HG02973 (cell line): Measurements from ENCODE around the gene CDH4.

Experiments used
- ATAC-seq: cut with Tn5 transposase; IDR thresholded peaks from one replicate; pipeline ENCODE4 v1.9.1; 2021; ENCODE audit warnings: moderate library complexity; ENCODE audit not compliant: unreplicated experiment

Gene CDH4

DNA sequence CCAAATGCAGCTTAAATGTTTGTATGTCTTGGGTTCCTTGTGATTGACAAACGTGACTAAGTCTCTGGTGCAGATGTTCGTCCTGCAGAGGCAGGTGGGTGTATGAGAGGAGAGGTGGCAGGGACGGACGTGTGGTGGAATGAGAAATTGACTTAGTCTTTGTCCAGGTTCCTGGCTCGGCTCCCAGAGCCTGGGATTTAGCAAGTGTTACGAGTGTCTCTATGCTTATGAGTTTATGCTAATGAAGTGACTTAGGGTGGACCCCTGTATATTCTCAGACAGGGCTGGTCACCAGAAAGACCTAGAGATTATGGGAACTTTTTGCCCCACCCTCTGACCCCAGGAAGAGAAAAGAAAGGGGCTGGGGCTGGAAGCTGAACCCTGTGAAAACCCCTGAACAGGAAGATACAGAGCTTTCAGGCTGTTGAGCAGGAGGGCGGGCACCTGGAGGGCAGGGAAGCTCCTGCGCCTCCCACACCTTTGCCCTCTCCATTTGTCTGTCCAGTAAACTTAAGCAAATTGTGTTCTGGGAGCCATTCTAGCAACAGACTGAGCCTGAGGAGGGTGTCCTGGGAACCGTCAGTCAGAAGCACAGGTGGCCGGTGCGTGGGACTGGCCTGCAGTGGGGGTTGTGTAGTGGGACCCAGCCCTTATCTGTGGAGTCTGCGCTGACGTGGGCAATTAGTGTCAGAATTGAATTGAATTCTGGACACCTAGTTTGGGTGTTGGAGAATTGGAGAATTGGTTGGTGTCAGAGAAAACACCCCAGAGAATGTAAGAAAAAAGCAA lies 362.1 kb downstream of the CDH4 start:
- ATAC-seq = no peak

- ATAC-seq = no peak
Measured at GRCh38 chr20:61614706-61615100, 362.6 kb downstream of the CDH4 start.

- ATAC-seq = no peak
Measured at GRCh38 chr20:61615806-61616205, 363.7 kb downstream of the CDH4 start.

DNA sequence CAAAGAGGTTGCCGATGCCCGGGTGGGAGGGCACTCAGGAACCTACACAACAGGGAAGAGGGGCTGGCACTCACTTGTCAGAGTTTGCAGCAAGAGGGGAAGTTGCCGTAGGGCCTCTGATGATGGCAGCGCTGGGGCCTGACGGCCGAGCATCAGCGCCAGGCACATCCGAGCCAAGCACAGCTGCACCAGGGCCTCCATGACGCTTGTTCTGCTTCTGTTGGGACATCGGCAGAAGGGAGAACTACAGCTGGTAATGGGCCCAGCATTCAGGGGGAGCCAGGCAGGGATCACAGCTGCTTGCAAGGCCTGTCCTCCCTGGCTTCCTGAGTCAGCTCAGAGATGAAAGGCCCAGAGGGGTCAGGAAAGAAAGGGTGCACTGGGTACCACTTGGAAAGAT lies 367.7 kb downstream of the CDH4 start:
- no peak for ATAC-seq

GRCh38 chr20:61620174-61620573 lies 368.1 kb downstream of the CDH4 start:
- no peak for ATAC-seq

GRCh38 chr20:61621035-61621730 lies 369.1 kb downstream of the CDH4 start:
- ATAC-seq = no peak

DNA sequence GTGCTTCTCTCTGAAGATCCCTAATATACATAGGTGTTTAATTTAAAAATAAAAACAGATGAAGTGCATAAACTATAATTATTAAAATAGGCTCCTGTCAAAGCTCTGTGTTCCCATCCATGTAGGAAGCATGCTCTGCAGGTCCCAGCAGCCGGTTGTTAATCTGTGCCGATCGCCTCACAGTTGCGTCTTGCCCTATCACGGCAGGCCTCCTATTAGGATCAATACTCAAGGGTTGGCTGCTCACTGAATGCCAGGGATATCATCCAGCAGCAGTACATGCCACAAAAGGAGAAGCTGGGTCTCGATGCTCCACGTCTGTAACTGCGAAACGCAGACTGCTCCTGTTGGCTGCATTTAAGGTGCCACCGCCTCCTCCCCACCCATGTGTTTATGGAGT lies 369.8 kb downstream of the CDH4 start:
- ATAC-seq = no peak

GRCh38 chr20:61623451-61623850 lies 371.4 kb downstream of the CDH4 start:
- ATAC-seq = no peak

DNA sequence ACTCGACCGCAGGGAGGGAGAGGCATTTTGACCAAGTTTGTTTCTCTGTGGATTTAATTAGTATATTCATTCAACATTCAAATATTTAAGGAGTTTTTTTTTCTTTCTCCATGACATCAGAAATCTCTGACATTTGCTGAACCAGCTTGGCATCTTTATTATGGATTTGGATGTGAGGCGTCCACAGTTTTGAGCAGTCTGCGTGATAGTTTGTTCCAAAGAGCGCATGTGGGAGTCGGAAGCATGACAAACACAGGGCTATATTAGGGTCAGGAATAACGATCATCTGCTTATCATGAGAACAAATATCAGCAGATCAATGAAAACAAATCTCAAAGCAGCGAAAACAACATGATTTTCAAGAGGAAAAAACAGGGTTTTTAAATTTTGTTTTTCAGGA lies 373.2 kb downstream of the CDH4 start:
- no peak for ATAC-seq

GRCh38 chr20:61626412-61626811 lies 374.4 kb downstream of the CDH4 start:
- ATAC-seq = no peak

DNA sequence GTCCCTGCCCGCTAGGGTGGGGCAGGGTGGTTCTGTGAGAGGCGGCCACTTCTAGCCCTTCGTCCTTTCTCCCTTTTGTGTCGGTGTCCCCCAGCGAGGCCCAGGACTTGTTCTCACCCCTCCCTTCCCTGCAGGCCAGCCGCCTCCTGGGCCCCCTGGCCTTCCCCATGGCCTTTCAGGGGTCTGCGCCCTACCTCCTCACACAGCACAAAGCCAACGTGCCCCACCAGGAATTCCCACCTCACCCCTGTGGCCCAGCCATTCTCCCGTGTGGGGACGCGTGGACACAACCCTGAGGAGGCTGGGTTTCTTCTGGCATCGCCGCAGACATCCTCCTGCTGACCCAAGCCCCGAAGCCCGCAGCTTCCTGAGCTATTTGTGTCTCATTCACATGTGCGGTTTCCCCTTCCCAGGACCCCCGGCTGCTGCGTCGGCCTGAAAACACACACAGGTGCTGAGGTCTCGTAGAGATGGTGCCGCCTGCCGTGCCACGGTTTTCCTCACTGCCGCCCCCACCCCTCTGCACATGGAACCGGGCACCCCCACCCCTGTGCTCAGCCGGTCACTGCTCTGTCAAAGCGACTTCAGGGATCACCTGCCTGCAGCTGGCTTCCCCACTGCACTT lies 375.8 kb downstream of the CDH4 start:
- no peak for ATAC-seq

GRCh38 chr20:61628480-61628879 lies 376.4 kb downstream of the CDH4 start:
- no peak for ATAC-seq

DNA sequence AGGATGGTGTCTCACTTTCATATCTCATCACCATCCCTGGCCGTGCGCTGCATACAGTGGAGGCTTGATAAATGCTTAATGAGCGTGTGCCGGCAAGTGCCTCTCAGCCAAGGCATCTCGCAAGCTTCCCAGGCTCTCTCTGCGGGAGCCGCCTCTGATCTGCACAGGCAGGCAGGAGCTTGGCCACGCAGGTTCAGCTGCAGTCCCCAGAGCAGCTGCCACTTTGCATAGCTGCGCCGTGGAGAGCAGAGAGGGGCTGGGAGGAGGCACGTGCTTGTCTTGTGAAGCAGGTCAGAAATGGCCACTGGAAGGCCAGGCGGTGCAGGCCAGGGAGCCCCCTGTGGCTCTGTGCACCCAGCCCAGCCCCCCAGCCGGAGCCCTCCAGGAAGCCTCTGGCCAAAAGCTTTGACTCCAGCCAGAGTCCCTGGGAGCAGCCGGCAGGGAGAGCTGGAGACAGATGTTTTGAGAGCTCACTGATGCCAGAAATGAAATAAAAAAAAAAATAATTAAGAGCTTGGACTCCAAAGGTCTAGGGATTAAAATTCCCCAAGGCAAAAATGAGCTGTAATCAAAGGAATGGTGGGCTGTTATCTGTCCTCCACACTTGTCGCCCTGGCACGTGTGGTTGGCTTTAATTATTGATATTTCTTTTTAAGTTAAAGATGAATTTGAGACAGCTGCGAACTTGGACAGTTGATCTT lies 377.0 kb downstream of the CDH4 start:
- no peak for ATAC-seq

GRCh38 chr20:61629602-61630390 lies 377.7 kb downstream of the CDH4 start:
- no peak for ATAC-seq

DNA sequence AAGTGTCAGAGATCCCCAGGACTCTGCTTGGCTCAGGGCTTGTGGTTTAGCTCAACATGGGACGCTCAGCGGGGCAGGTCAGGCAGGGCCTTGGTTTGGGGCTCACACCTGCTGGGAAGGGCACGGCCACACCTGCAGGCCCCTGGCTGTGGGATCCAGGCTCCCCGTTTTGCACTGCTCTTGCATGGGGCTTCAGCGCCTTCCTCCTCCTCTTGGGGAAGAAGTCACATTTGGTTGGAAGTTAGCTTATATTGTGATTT lies 378.3 kb downstream of the CDH4 start:
- ATAC-seq = no peak

DNA sequence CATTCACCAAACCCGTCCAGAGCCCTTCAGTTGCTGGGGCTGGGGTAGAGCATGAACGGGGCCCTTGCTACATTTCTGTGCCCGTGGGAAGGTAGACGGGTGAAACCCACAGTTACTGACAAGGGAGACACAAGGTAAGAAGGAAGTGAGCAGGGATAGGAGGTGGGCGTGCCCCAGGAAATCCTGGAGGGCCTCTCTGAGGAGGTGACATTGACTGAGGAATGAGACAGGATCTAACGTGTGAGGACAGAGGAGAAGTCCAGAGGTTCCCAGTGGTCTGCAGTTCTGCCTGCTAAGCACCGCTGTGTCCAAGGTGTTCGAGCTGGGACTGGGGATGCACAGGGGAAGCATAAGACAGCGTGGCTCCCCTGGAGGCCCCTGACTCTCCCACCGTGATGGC lies 378.8 kb downstream of the CDH4 start:
- no peak for ATAC-seq

DNA sequence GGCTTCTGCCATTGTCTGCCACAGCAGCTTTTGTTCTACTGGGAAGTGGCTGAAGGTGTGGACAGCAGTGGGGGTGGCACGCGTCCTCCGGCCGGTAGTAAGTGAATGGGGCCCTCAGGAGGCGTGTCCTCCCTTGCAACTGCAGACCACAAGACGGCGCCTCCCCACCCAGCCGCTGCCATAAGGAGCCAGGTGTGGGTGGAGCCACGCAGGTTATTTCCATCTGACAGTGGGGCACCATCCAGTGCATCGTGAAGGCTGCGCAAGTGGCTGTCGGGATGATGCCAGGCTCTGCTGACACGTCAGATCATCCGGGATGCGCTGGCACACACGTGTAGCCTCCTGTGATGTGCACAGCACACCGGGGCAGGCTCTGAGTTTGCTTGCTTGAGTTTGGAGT lies 379.7 kb downstream of the CDH4 start:
- no peak for ATAC-seq

DNA sequence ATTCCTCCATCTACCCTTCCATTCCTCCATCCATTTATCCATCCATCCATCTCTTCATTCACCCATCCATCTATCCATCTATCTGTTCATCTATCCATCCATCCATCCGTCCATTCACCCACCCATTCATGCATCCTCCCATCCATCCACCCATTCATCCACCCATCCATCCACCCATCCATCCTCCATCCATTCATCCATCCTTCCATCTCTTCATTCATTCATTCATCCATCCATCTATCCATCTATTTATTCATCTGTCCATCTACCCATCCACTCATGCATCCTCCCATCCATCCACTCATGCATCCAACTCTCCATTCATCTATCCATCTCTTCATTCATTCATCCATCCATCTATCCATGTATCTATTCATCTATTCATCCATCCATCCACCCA lies 380.9 kb downstream of the CDH4 start:
- ATAC-seq = no peak

- ATAC-seq = no peak
Measured at GRCh38 chr20:61634376-61635145, 382.5 kb downstream of the CDH4 start.

DNA sequence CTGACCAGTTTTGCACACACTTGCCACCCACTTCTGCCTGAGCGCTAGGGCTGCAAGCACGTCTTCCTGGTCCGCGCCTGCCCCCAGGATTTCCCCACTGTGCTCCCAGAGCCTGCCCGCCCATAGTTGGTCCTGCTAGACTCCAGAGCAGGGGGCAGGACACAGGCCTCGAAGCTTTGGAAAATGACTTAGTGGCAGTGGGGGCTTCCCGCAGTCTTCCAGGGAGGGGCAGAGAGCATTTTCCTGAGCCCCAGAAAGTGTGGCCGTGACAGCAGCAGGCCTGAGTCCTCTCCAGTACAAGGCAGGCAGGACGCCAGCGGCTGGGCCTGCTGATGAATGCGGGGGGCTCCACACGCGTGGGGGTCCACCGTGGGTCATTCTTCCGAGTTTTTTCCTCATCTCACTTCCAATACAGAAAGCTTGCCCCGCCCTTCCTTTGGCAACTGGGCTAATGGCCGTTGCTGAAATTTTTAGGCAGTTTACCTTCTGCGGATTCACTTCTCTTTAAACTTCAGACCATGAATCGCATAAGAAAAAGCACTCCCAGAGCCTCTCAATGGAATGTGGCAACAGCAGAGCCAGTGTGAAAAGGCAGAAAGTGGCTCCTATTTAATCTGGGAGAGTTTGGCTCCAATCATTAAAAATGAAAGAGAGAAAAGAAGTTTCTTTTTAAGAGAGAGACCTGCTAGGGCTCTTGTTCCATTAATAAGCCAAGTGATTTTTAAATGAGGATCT lies 383.8 kb downstream of the CDH4 start:
- ATAC-seq = no peak
